ENCODE results near the gene BTF3.

The BTF3 gene

DNA sequence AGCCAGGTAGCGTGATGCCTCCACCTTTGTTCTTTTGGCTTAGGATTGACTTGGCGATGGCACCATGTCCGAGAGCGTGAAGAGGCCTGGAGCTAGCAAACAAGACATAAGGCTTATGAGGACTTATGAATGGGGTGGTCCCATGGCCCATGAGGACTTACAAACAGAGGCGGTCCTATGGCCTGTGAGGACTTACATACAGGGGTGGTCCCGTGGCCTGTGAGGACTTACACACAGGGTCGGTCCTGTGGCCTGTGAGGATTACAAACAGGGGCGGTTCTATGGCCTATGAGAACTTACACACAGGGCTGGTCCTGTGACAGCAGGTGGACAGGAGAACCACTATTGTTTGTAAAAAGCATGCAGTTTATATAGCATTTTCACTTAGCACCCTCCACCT, 28.4 kb upstream of the BTF3 start:
- ChIA-PET CTCF (no interaction called here), POLR2A (no interaction called here)
- no peak for DNase-seq (ENCODE audit: extremely low spot score)
- TF ChIP-seq, protein P1, sequence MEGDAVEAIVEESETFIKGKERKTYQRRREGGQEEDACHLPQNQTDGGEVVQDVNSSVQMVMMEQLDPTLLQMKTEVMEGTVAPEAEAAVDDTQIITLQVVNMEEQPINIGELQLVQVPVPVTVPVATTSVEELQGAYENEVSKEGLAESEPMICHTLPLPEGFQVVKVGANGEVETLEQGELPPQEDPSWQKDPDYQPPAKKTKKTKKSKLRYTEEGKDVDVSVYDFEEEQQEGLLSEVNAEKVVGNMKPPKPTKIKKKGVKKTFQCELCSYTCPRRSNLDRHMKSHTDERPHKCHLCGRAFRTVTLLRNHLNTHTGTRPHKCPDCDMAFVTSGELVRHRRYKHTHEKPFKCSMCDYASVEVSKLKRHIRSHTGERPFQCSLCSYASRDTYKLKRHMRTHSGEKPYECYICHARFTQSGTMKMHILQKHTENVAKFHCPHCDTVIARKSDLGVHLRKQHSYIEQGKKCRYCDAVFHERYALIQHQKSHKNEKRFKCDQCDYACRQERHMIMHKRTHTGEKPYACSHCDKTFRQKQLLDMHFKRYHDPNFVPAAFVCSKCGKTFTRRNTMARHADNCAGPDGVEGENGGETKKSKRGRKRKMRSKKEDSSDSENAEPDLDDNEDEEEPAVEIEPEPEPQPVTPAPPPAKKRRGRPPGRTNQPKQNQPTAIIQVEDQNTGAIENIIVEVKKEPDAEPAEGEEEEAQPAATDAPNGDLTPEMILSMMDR (IDR thresholded peaks at IDR 0.05; ENCODE audit: control extremely low read depth, extremely low read depth, low read depth, missing control alignments): no peak

DNA sequence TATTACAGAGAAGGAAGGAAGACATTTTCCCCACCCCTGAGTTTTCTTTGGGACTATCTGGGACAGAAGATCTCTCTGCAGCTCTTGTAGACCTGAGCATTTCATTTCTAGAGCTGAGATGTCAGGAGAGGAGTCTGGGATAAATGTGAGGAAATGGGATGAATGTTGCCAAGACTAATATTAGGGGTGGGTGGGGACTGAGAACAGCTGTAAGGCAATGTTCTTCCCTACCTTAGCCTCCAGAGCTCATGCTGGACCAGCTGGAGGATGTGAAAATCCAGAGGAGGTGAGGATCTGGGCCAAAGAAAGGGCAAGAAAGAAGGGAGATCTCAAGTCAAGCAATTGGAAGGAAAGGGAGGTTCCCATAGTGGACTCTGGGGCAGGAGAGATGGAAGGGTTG, 26.6 kb upstream of the BTF3 start:
- ChIA-PET POLR2A (no interaction called here), CTCF (interaction anchor here (0.9 to 1.5 kb wide), 2 partner anchors 17 to 51 kb away, joined by 3 read pairs; no protein-coding TSS in a partner anchor)
- TF ChIP-seq, protein P1 (IDR thresholded peaks at IDR 0.05; ENCODE audit: control extremely low read depth, extremely low read depth, low read depth, missing control alignments): no peak

DNA sequence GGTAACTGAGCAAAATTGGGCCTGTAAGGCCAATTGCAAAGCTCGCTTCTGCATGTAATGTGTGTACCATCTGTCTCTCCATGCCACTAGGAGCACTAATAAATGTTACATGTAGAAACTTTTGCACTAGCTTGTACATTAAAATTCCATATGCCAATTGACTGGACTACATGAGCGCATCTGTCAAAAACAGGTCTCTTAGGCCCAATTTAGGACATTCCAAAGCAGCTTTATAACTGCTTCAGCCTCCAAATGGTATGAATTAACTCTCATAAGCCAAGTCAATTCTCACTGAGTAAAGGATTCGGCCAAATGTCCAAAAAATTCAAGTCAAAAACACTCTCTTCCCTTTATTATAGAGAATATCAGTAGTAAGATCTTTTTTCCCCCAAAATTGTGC, 26.1 kb upstream of the BTF3 start:
- ChIA-PET POLR2A (no interaction called here), CTCF (interaction anchor here (0.9 to 1.5 kb wide), 2 partner anchors 17 to 50 kb away, joined by 3 read pairs; no protein-coding TSS in a partner anchor)
- DNase-seq (ENCODE audit: extremely low spot score): no peak
- TF ChIP-seq, protein P1 (IDR thresholded peaks at IDR 0.05; ENCODE audit: control extremely low read depth, extremely low read depth, low read depth, missing control alignments): no peak

More for the DNA sequence above, 26.6 kb upstream of the BTF3 start:
- no peak for DNase-seq (ENCODE audit: extremely low spot score)

DNA sequence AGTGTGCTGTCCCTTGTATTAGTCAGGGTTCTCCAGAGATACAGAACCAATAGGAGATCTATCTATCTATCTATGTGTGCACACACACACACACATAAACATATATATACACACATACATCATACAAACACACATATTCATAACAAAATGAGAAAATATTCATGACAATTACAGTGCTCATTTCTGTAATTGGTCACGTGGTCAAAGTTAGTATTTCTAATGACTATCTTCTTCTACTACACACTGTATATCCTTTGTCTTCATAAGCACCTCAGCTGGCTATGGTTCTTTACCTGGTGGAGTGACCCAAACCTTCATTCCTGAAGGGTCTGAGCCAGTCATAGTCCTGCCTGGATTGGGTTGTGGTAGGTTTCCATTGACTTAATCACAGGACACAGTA, 17.7 kb upstream of the BTF3 start:
- ChIA-PET CTCF (interaction anchor here (1.0 to 1.4 kb wide), 3 partner anchors 29 to 59 kb away, joined by 3 read pairs; no protein-coding TSS in a partner anchor), POLR2A (no interaction called here)
- no peak for DNase-seq (ENCODE audit: extremely low spot score)
- TF ChIP-seq, protein P1 (IDR thresholded peaks at IDR 0.05; ENCODE audit: control extremely low read depth, extremely low read depth, low read depth, missing control alignments): no peak

DNA sequence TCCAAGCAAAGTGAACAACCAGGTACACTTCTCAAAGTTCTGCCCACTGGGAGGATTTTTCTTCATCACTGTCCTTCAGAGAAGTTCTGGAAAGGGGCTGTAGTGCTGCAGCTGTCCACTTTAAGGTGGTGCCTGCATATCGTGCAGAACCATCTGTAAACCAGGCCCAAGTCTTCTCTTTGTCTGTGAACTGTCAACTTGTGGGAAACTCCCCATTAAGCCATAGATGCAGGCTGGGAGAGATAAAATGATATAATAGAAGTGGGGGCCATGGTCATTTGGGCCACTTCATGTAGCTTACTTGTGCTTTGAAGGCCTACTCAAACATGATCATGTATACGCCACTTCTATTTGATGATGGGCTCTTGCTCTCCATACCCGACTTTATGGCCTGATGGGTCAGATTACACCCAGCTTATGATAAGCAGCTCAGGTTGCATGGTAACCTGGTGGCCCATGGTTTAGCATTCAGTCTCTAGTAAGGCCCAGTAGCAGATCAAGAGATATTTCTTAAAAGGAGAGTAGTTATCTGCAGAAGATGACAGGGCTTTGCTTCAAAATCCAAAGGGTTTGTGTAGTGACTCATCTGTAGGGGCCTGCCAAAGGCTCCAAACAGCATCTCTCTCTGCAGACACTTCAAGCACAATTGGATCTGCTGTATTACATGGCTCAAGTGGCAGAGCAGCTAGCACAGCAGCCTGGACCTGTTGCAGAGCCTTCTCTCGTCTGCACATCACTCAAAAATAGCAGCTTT, 15.7 kb upstream of the BTF3 start:
- TF ChIP-seq, protein P1 (IDR thresholded peaks at IDR 0.05; ENCODE audit: control extremely low read depth, extremely low read depth, low read depth, missing control alignments): no peak
- DNase-seq (ENCODE audit: extremely low spot score): no peak
- ChIA-PET POLR2A (no interaction called here), CTCF (no interaction called here)

DNA sequence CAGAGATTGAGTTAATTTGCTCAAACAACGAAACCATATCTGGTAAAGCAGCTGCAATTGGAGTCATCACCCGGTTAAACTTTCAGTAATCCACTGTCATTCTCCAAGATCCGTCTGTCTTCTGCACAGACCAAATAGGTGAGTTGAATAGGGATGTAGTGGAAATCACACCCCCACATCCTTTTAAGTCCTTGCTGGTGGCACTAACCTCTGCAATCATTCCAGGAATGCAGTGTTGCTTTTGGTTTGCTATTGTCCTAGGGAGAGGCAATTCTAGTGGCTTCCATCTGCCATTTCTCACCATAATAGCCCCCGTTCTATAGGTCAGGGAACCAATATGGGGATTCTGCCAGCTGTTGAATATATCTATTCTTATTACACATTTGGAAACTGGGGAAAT, 14.6 kb upstream of the BTF3 start:
- no peak for DNase-seq (ENCODE audit: extremely low spot score)
- ChIA-PET CTCF (no interaction called here), POLR2A (no interaction called here)
- TF ChIP-seq, protein P1 (IDR thresholded peaks at IDR 0.05; ENCODE audit: control extremely low read depth, extremely low read depth, low read depth, missing control alignments): no peak

Data from GM10248 (cell line).